ENCODE measurements around the gene PRKCZ. TPM values are rescaled to one million over a fixed set of nuclear protein-coding genes. Genes with fewer than 3 reads are reported as not detected.

Gene PRKCZ
- total and polyA plus RNA-seq, 2 experiments from 2014 or later, result 26.2 to 36.9 TPM

GRCh38 chr1:2100780-2101108 is 50.5 kb downstream of the PRKCZ start:
- TF ChIP-seq, protein P1, sequence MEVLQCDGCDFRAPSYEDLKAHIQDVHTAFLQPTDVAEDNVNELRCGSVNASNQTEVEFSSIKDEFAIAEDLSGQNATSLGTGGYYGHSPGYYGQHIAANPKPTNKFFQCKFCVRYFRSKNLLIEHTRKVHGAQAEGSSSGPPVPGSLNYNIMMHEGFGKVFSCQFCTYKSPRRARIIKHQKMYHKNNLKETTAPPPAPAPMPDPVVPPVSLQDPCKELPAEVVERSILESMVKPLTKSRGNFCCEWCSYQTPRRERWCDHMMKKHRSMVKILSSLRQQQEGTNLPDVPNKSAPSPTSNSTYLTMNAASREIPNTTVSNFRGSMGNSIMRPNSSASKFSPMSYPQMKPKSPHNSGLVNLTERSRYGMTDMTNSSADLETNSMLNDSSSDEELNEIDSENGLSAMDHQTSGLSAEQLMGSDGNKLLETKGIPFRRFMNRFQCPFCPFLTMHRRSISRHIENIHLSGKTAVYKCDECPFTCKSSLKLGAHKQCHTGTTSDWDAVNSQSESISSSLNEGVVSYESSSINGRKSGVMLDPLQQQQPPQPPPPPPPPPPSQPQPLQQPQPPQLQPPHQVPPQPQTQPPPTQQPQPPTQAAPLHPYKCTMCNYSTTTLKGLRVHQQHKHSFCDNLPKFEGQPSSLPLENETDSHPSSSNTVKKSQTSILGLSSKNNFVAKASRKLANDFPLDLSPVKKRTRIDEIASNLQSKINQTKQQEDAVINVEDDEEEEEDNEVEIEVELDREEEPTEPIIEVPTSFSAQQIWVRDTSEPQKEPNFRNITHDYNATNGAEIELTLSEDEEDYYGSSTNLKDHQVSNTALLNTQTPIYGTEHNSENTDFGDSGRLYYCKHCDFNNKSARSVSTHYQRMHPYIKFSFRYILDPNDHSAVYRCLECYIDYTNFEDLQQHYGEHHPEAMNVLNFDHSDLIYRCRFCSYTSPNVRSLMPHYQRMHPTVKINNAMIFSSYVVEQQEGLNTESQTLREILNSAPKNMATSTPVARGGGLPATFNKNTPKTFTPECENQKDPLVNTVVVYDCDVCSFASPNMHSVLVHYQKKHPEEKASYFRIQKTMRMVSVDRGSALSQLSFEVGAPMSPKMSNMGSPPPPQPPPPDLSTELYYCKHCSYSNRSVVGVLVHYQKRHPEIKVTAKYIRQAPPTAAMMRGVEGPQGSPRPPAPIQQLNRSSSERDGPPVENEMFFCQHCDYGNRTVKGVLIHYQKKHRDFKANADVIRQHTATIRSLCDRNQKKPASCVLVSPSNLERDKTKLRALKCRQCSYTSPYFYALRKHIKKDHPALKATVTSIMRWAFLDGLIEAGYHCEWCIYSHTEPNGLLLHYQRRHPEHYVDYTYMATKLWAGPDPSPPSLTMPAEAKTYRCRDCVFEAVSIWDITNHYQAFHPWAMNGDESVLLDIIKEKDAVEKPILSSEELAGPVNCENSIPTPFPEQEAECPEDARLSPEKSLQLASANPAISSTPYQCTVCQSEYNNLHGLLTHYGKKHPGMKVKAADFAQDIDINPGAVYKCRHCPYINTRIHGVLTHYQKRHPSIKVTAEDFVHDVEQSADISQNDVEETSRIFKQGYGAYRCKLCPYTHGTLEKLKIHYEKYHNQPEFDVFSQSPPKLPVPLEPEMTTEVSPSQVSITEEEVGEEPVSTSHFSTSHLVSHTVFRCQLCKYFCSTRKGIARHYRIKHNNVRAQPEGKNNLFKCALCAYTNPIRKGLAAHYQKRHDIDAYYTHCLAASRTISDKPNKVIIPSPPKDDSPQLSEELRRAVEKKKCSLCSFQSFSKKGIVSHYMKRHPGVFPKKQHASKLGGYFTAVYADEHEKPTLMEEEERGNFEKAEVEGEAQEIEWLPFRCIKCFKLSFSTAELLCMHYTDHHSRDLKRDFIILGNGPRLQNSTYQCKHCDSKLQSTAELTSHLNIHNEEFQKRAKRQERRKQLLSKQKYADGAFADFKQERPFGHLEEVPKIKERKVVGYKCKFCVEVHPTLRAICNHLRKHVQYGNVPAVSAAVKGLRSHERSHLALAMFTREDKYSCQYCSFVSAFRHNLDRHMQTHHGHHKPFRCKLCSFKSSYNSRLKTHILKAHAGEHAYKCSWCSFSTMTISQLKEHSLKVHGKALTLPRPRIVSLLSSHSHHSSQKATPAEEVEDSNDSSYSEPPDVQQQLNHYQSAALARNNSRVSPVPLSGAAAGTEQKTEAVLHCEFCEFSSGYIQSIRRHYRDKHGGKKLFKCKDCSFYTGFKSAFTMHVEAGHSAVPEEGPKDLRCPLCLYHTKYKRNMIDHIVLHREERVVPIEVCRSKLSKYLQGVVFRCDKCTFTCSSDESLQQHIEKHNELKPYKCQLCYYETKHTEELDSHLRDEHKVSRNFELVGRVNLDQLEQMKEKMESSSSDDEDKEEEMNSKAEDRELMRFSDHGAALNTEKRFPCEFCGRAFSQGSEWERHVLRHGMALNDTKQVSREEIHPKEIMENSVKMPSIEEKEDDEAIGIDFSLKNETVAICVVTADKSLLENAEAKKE (CRISPR knock-in tag; IDR thresholded peaks at IDR 0.05), result no peak
- TF ChIP-seq ZNF114 (CRISPR knock-in tag; IDR thresholded peaks at IDR 0.05) (no peak), POLR2AphosphoS5 (IDR thresholded peaks at IDR 0.05; ENCODE audit: low read depth) (no peak), ZNF331 (CRISPR knock-in tag; IDR thresholded peaks at IDR 0.05; ENCODE audit: low read depth) (no peak), STAT1 (IDR thresholded peaks at IDR 0.05; ENCODE audit: unreplicated experiment) (no peak)
- TF ChIP-seq, protein P2, sequence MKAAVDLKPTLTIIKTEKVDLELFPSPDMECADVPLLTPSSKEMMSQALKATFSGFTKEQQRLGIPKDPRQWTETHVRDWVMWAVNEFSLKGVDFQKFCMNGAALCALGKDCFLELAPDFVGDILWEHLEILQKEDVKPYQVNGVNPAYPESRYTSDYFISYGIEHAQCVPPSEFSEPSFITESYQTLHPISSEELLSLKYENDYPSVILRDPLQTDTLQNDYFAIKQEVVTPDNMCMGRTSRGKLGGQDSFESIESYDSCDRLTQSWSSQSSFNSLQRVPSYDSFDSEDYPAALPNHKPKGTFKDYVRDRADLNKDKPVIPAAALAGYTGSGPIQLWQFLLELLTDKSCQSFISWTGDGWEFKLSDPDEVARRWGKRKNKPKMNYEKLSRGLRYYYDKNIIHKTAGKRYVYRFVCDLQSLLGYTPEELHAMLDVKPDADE (IDR thresholded peaks at IDR 0.05), result no peak
- TF ChIP-seq, protein P3, sequence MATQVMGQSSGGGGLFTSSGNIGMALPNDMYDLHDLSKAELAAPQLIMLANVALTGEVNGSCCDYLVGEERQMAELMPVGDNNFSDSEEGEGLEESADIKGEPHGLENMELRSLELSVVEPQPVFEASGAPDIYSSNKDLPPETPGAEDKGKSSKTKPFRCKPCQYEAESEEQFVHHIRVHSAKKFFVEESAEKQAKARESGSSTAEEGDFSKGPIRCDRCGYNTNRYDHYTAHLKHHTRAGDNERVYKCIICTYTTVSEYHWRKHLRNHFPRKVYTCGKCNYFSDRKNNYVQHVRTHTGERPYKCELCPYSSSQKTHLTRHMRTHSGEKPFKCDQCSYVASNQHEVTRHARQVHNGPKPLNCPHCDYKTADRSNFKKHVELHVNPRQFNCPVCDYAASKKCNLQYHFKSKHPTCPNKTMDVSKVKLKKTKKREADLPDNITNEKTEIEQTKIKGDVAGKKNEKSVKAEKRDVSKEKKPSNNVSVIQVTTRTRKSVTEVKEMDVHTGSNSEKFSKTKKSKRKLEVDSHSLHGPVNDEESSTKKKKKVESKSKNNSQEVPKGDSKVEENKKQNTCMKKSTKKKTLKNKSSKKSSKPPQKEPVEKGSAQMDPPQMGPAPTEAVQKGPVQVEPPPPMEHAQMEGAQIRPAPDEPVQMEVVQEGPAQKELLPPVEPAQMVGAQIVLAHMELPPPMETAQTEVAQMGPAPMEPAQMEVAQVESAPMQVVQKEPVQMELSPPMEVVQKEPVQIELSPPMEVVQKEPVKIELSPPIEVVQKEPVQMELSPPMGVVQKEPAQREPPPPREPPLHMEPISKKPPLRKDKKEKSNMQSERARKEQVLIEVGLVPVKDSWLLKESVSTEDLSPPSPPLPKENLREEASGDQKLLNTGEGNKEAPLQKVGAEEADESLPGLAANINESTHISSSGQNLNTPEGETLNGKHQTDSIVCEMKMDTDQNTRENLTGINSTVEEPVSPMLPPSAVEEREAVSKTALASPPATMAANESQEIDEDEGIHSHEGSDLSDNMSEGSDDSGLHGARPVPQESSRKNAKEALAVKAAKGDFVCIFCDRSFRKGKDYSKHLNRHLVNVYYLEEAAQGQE (IDR thresholded peaks at IDR 0.05; ENCODE audit: unreplicated experiment), result no peak
- Histone ChIP-seq H2AFZ (no peak overlapping the region), H3K4me3 (no peak overlapping the region), H3K4me2 (no peak overlapping the region), H3K36me3 (ENCODE audit: insufficient read depth) (no peaks in the 10 kb centered on the region), H3F3A (replicated peaks; ENCODE audit: low read depth) (no peaks in the 10 kb centered on the region), H3K27me3 (ENCODE audit: insufficient read depth) (no peaks in the 10 kb centered on the region), H3K79me2 (replicated peaks; ENCODE audit: insufficient read depth) (peaks cover 9% of the 10 kb centered on the region; the same call in 1 of the 2 replicates), H3K4me1 (ENCODE audit: insufficient read depth) (no peaks in the 10 kb centered on the region), H3K27ac (ENCODE audit: low read depth) (no peak overlapping the region), H4K20me1 (replicated peaks; ENCODE audit: insufficient read depth) (peaks cover 2% of the 10 kb centered on the region; the same call in 1 of the 2 replicates), H3K9me2 (ENCODE audit: insufficient read depth) (no peaks in the 10 kb centered on the region)
- Mint-ChIP-seq H3K4me3 (no peak overlapping the region), H3K27me3 (ENCODE audit: insufficient read depth, low read depth, poor library complexity) (peaks cover 7% of the 10 kb centered on the region), H3K9me3 (peaks cover 12% of the 10 kb centered on the region), H3K36me3 (ENCODE audit: low read depth) (peaks cover 29% of the 10 kb centered on the region), H3K27ac (no peak overlapping the region), H3K4me1 (peaks cover 11% of the 10 kb centered on the region)
- DNase-seq (ENCODE audit: low spot score) (no peak), ATAC-seq (no peak)
